GM23338 (cell line): Measurements from ENCODE around the gene IL18BP. TPM values are rescaled to one million over a fixed set of nuclear protein-coding genes. Genes with fewer than 3 reads are reported as not detected.

Source experiments
- ATAC-seq: fragments of 200-7000 bp; cut with Tn5 transposase; 3 replicates; pipeline ENCODE4 v1.9.1; 2020
- DNase-seq: peaks from one replicate; pipeline ENCODE4 v3.0.0-alpha.2; 2015; ENCODE audit warnings: low spot score
- H2AFZ ChIP-seq: fragments of 200-600 bp; sonication (generic); 2 replicates; pipeline ENCODE4 v1.8.0; 2016; ENCODE audit warnings: antibody characterized with exemption, mild to moderate bottlenecking, moderate library complexity
- H3F3A ChIP-seq: fragments of 200-600 bp; sonication (generic); replicated peaks from 2 replicates; pipeline ENCODE4 v1.8.0; 2017; ENCODE audit warnings: antibody characterized with exemption, mixed run types, low read depth
- H3K27ac ChIP-seq: fragments of 200-600 bp; sonication (generic); 2 replicates; pipeline ENCODE4 v1.6.1; 2016; ENCODE audit warnings: low read depth
- H3K27me3 ChIP-seq: fragments of 200-600 bp; sonication (generic); 2 replicates; pipeline ENCODE4 v1.8.0; 2016; ENCODE audit warnings: mild to moderate bottlenecking, mixed run types, moderate library complexity; ENCODE audit not compliant: insufficient read depth
- H3K36me3 ChIP-seq: fragments of 200-600 bp; sonication (generic); 2 replicates; pipeline ENCODE4 v1.8.0; 2016; ENCODE audit warnings: mild to moderate bottlenecking; ENCODE audit not compliant: insufficient read depth
- H3K4me1 ChIP-seq: fragments of 200-600 bp; sonication (generic); 2 replicates; pipeline ENCODE4 v1.8.0; 2016; ENCODE audit warnings: mild to moderate bottlenecking, moderate library complexity; ENCODE audit not compliant: insufficient read depth
- H3K4me2 ChIP-seq: fragments of 200-600 bp; sonication (generic); 2 replicates; pipeline ENCODE4 v1.7.1; 2017; ENCODE audit warnings: mixed run types
- H3K4me3 ChIP-seq: fragments of 200-600 bp; sonication (generic); 2 replicates; pipeline ENCODE4 v1.6.1; 2016; ENCODE audit warnings: mixed run types
- H3K79me2 ChIP-seq: fragments of 200-600 bp; sonication (generic); replicated peaks from 2 replicates; pipeline ENCODE4 v1.8.0; 2017; ENCODE audit warnings: mild to moderate bottlenecking; ENCODE audit not compliant: insufficient read depth
- H3K9me2 ChIP-seq: fragments of 200-600 bp; sonication (generic); 2 replicates; pipeline ENCODE4 v1.8.0; 2017; ENCODE audit not compliant: insufficient read depth
- H4K20me1 ChIP-seq: fragments of 200-600 bp; sonication (generic); replicated peaks from 2 replicates; pipeline ENCODE4 v1.8.0; 2017; ENCODE audit warnings: mild to moderate bottlenecking; ENCODE audit not compliant: insufficient read depth
- H3K27ac Mint-ChIP-seq: 2 replicates; pipeline ENCODE4 v1.8.0; 2020; ENCODE audit warnings: inconsistent platforms, mild to moderate bottlenecking, moderate library complexity, mixed read lengths
- H3K27me3 Mint-ChIP-seq: 3 replicates; pipeline ENCODE4 v1.8.0; 2022; ENCODE audit warnings: low read depth, mild to moderate bottlenecking, moderate library complexity, mixed read lengths, inconsistent platforms; ENCODE audit not compliant: insufficient read depth, poor library complexity
- H3K36me3 Mint-ChIP-seq: 3 replicates; pipeline ENCODE4 v1.8.0; 2021; ENCODE audit warnings: low read depth, mild to moderate bottlenecking, inconsistent platforms, moderate library complexity, mixed read lengths
- H3K4me1 Mint-ChIP-seq: 3 replicates; pipeline ENCODE4 v1.8.0; 2020; ENCODE audit warnings: mild to moderate bottlenecking, inconsistent platforms, mixed read lengths
- H3K4me3 Mint-ChIP-seq: 3 replicates; pipeline ENCODE4 v1.8.0; 2021; ENCODE audit warnings: moderate library complexity, mild to moderate bottlenecking, inconsistent platforms, mixed read lengths
- H3K9me3 Mint-ChIP-seq: 3 replicates; pipeline ENCODE4 v1.8.0; 2020; ENCODE audit warnings: moderate library complexity, mild to moderate bottlenecking, inconsistent platforms, mixed read lengths
- CTCF ChIP-seq, 2 experiments: fragments of 200-600 bp in 1 of 2; sonication (generic) in 1 of 2; conservative IDR thresholded peaks; 2 replicates each; pipeline versions ENCODE4 v1.5.1 to v1.6.1; 2016 to 2017; ENCODE audit warnings: antibody characterized with exemption in 2 of 2, low read depth in 2 of 2, mild to moderate bottlenecking in 2 of 2, moderate library complexity in 1 of 2
- EZH2 ChIP-seq: fragments of 200-600 bp; sonication (generic); IDR thresholded peaks from one replicate; pipeline ENCODE4 v1.8.0; 2017; ENCODE audit warnings: antibody characterized with exemption, mild to moderate bottlenecking, low read depth; ENCODE audit not compliant: unreplicated experiment
- NANOG ChIP-seq: IDR thresholded peaks from 2 replicates; pipeline ENCODE4 v1.6.1; 2016; ENCODE audit warnings: antibody characterized with exemption, borderline replicate concordance
- POLR2AphosphoS5 ChIP-seq: IDR thresholded peaks from 2 replicates; pipeline ENCODE4 v1.6.1; 2016; ENCODE audit warnings: antibody characterized with exemption, low read depth
- STAT1 ChIP-seq: IDR thresholded peaks from one replicate; pipeline ENCODE4 v1.6.1; 2016; ENCODE audit warnings: antibody characterized with exemption; ENCODE audit not compliant: unreplicated experiment
- ZNF114 ChIP-seq: fragments of 250-450 bp; sonication (Bioruptor Pico); IDR thresholded peaks from 2 replicates; pipeline ENCODE4 v1.5.0; 2020; ENCODE audit warnings: mild to moderate bottlenecking, moderate library complexity
- ZNF331 ChIP-seq: fragments of 250-450 bp; sonication (Bioruptor Pico); IDR thresholded peaks from 2 replicates; pipeline ENCODE4 v1.5.0; 2020; ENCODE audit warnings: low read depth, mild to moderate bottlenecking, moderate library complexity
- polyA plus RNA-seq: library from polyadenylated mRNA; unstranded; fragments of >200 nt; fragmentation: Nextera tagmentation; extraction: Ambion mirVana; gene quantifications from 2 replicates; pipeline ENCODE4 v1.2.1, GENCODE V29; 2016
- total RNA-seq: library from RNA; depleted of rRNA; stranded (reverse); fragments of >200 nt; shearing (Covaris generic); gene quantifications from 2 replicates; pipeline ENCODE4 v1.2.3, GENCODE V29; 2014
- TF ChIP-seq, protein P1 (sequence below): IDR thresholded peaks from 2 replicates; pipeline ENCODE4 v1.6.1; 2016; ENCODE audit warnings: antibody characterized with exemption
- TF ChIP-seq, protein P2 (sequence below): IDR thresholded peaks from one replicate; pipeline ENCODE4 v1.6.1; 2018; ENCODE audit warnings: antibody characterized with exemption; ENCODE audit not compliant: unreplicated experiment
- TF ChIP-seq, protein P3 (sequence below): fragments of 250-450 bp; sonication (Bioruptor Pico); IDR thresholded peaks from 2 replicates; pipeline ENCODE4 v1.5.0; 2020; ENCODE audit warnings: mild to moderate bottlenecking, moderate library complexity

Gene IL18BP
- total and polyA plus RNA-seq, 2 experiments from 2014 or later = 3.8 to 11.2 TPM

- no peaks in the 10 kb centered on the region for H3K9me3 Mint-ChIP-seq
- no peaks in the 10 kb centered on the region; the same call in 1 of the 2 replicates for H3F3A ChIP-seq
- no peaks in the 10 kb centered on the region for H3K27me3 ChIP-seq
- no peak for DNase-seq
- H4K20me1 ChIP-seq = peaks cover 15% of the 10 kb centered on the region
- 0 out of 2 replicates have a peak, but pooled peaks cover 2% of the 10 kb centered on the region for H3K36me3 ChIP-seq
- no peak overlapping the region for H3K4me3 ChIP-seq
- no peak overlapping the region for H2AFZ ChIP-seq
- H3K27ac Mint-ChIP-seq = no peak overlapping the region
- H3K27me3 Mint-ChIP-seq = peaks cover 8% of the 10 kb centered on the region
- no peaks in the 10 kb centered on the region for H3K4me1 ChIP-seq
- H3K9me2 ChIP-seq = no peaks in the 10 kb centered on the region
- no peak overlapping the region for H3K27ac ChIP-seq
- H3K79me2 ChIP-seq = no peaks in the 10 kb centered on the region
- H3K4me1 Mint-ChIP-seq = no peaks in the 10 kb centered on the region; the same call in 2 of the 3 replicates
- ATAC-seq = no peak
- H3K4me2 ChIP-seq = no peak overlapping the region
- TF ChIP-seq, protein P1, sequence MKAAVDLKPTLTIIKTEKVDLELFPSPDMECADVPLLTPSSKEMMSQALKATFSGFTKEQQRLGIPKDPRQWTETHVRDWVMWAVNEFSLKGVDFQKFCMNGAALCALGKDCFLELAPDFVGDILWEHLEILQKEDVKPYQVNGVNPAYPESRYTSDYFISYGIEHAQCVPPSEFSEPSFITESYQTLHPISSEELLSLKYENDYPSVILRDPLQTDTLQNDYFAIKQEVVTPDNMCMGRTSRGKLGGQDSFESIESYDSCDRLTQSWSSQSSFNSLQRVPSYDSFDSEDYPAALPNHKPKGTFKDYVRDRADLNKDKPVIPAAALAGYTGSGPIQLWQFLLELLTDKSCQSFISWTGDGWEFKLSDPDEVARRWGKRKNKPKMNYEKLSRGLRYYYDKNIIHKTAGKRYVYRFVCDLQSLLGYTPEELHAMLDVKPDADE = no peak
- H3K36me3 Mint-ChIP-seq = peaks cover 21% of the 10 kb centered on the region
- no peak overlapping the region for H3K4me3 Mint-ChIP-seq
Observed at GRCh38 chr11:71997594-71997993, 1.1 kb upstream of the IL18BP start.

- 0 out of 2 replicates have a peak, but pooled peaks cover 2% of the 10 kb centered on the region for H3K36me3 ChIP-seq
- H3K4me2 ChIP-seq = no peak overlapping the region
- no peak overlapping the region for H3K4me3 Mint-ChIP-seq
- peaks cover 15% of the 10 kb centered on the region for H4K20me1 ChIP-seq
- no peak overlapping the region; the same call in 1 of the 2 replicates for H3K27ac Mint-ChIP-seq
- H3K4me1 ChIP-seq = no peaks in the 10 kb centered on the region
- H3K27ac ChIP-seq = no peak overlapping the region
- ATAC-seq (no peak), DNase-seq (no peak)
- H3K4me1 Mint-ChIP-seq = no peaks in the 10 kb centered on the region; the same call in 2 of the 3 replicates
- no peaks in the 10 kb centered on the region for H3K27me3 ChIP-seq
- no peak overlapping the region for H2AFZ ChIP-seq
- H3K27me3 Mint-ChIP-seq = peaks cover 8% of the 10 kb centered on the region
- H3K9me3 Mint-ChIP-seq = no peaks in the 10 kb centered on the region
- peaks cover 24% of the 10 kb centered on the region for H3K36me3 Mint-ChIP-seq
- no peaks in the 10 kb centered on the region for H3K79me2 ChIP-seq
- no peaks in the 10 kb centered on the region for H3K9me2 ChIP-seq
- H3F3A ChIP-seq = no peaks in the 10 kb centered on the region; the same call in 1 of the 2 replicates
- no peak overlapping the region for H3K4me3 ChIP-seq
- TF ChIP-seq POLR2AphosphoS5 = no peak
- TF ChIP-seq ZNF331 (CRISPR knock-in tag) = no peak
- TF ChIP-seq CTCF (conservative IDR thresholded peaks at IDR 0.05; ENCODE audit: low read depth in 2 of 2) = no peak
- TF ChIP-seq, protein P2, sequence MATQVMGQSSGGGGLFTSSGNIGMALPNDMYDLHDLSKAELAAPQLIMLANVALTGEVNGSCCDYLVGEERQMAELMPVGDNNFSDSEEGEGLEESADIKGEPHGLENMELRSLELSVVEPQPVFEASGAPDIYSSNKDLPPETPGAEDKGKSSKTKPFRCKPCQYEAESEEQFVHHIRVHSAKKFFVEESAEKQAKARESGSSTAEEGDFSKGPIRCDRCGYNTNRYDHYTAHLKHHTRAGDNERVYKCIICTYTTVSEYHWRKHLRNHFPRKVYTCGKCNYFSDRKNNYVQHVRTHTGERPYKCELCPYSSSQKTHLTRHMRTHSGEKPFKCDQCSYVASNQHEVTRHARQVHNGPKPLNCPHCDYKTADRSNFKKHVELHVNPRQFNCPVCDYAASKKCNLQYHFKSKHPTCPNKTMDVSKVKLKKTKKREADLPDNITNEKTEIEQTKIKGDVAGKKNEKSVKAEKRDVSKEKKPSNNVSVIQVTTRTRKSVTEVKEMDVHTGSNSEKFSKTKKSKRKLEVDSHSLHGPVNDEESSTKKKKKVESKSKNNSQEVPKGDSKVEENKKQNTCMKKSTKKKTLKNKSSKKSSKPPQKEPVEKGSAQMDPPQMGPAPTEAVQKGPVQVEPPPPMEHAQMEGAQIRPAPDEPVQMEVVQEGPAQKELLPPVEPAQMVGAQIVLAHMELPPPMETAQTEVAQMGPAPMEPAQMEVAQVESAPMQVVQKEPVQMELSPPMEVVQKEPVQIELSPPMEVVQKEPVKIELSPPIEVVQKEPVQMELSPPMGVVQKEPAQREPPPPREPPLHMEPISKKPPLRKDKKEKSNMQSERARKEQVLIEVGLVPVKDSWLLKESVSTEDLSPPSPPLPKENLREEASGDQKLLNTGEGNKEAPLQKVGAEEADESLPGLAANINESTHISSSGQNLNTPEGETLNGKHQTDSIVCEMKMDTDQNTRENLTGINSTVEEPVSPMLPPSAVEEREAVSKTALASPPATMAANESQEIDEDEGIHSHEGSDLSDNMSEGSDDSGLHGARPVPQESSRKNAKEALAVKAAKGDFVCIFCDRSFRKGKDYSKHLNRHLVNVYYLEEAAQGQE = no peak
- TF ChIP-seq EZH2 = no peak
- no peak for TF ChIP-seq STAT1
- TF ChIP-seq ZNF114 = no peak
- no peak for TF ChIP-seq NANOG
- TF ChIP-seq, protein P3, sequence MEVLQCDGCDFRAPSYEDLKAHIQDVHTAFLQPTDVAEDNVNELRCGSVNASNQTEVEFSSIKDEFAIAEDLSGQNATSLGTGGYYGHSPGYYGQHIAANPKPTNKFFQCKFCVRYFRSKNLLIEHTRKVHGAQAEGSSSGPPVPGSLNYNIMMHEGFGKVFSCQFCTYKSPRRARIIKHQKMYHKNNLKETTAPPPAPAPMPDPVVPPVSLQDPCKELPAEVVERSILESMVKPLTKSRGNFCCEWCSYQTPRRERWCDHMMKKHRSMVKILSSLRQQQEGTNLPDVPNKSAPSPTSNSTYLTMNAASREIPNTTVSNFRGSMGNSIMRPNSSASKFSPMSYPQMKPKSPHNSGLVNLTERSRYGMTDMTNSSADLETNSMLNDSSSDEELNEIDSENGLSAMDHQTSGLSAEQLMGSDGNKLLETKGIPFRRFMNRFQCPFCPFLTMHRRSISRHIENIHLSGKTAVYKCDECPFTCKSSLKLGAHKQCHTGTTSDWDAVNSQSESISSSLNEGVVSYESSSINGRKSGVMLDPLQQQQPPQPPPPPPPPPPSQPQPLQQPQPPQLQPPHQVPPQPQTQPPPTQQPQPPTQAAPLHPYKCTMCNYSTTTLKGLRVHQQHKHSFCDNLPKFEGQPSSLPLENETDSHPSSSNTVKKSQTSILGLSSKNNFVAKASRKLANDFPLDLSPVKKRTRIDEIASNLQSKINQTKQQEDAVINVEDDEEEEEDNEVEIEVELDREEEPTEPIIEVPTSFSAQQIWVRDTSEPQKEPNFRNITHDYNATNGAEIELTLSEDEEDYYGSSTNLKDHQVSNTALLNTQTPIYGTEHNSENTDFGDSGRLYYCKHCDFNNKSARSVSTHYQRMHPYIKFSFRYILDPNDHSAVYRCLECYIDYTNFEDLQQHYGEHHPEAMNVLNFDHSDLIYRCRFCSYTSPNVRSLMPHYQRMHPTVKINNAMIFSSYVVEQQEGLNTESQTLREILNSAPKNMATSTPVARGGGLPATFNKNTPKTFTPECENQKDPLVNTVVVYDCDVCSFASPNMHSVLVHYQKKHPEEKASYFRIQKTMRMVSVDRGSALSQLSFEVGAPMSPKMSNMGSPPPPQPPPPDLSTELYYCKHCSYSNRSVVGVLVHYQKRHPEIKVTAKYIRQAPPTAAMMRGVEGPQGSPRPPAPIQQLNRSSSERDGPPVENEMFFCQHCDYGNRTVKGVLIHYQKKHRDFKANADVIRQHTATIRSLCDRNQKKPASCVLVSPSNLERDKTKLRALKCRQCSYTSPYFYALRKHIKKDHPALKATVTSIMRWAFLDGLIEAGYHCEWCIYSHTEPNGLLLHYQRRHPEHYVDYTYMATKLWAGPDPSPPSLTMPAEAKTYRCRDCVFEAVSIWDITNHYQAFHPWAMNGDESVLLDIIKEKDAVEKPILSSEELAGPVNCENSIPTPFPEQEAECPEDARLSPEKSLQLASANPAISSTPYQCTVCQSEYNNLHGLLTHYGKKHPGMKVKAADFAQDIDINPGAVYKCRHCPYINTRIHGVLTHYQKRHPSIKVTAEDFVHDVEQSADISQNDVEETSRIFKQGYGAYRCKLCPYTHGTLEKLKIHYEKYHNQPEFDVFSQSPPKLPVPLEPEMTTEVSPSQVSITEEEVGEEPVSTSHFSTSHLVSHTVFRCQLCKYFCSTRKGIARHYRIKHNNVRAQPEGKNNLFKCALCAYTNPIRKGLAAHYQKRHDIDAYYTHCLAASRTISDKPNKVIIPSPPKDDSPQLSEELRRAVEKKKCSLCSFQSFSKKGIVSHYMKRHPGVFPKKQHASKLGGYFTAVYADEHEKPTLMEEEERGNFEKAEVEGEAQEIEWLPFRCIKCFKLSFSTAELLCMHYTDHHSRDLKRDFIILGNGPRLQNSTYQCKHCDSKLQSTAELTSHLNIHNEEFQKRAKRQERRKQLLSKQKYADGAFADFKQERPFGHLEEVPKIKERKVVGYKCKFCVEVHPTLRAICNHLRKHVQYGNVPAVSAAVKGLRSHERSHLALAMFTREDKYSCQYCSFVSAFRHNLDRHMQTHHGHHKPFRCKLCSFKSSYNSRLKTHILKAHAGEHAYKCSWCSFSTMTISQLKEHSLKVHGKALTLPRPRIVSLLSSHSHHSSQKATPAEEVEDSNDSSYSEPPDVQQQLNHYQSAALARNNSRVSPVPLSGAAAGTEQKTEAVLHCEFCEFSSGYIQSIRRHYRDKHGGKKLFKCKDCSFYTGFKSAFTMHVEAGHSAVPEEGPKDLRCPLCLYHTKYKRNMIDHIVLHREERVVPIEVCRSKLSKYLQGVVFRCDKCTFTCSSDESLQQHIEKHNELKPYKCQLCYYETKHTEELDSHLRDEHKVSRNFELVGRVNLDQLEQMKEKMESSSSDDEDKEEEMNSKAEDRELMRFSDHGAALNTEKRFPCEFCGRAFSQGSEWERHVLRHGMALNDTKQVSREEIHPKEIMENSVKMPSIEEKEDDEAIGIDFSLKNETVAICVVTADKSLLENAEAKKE (CRISPR knock-in tag) = no peak
Observed at GRCh38 chr11:71998061-71998460, 648 bp upstream of the IL18BP start.
